Measurements from ENCODE around the gene PACRG. TPM values are rescaled to one million over a fixed set of nuclear protein-coding genes. Genes with fewer than 3 reads are reported as not detected.
A peak's percentile ranks its signal among the peaks of the same experiment; 100 is the strongest.

The PACRG gene
- total RNA-seq, 4 donors from 2014 or later, result 0.95 to 1.3 TPM; not detected in 2

- Histone ChIP-seq H3K27ac (no peak overlapping the region), H3K4me3 (no peak overlapping the region), H3K27me3 (no peaks in the 10 kb centered on the region), H3K36me3 (no peaks in the 10 kb centered on the region), H3K9me3 (no peaks in the 10 kb centered on the region), H3K4me1 (peaks cover 0 to 9% (median 0%) of the 10 kb centered on the region in 3 donors)
- TF ChIP-seq CTCF (IDR thresholded peaks at IDR 0.05) (no peak), POLR2A (IDR thresholded peaks at IDR 0.05) (no peak)
- intact Hi-C loops (cut with DNase I), result no loop called here
- WGBS, 2 donors, result 86 to 90% methylated on average over 3 to 10 of the region's 11 CpGs
- DNase-seq, result no peak
Measured at GRCh38 chr6:163177892-163178420, 450.2 kb downstream of the PACRG start.

- no peak overlapping the region for H3K27ac ChIP-seq
- 70 to 85% methylated on average over 6 to 9 of the region's 9 CpGs for WGBS, 2 donors
- H3K4me3 ChIP-seq, result no peak overlapping the region
- no peak for DNase-seq
- intact Hi-C loops (cut with DNase I), result no loop called here
- H3K4me1 ChIP-seq, result peaks cover 0 to 9% (median 0%) of the 10 kb centered on the region in 3 donors
- H3K27me3 ChIP-seq, result no peaks in the 10 kb centered on the region
- TF ChIP-seq POLR2A (IDR thresholded peaks at IDR 0.05), result no peak
- TF ChIP-seq CTCF (IDR thresholded peaks at IDR 0.05), result no peak
- H3K9me3 ChIP-seq, result no peaks in the 10 kb centered on the region
- H3K36me3 ChIP-seq, result no peaks in the 10 kb centered on the region
Measured at GRCh38 chr6:163179061-163179460, 451.3 kb downstream of the PACRG start.

- intact Hi-C loops (cut with DNase I), result no loop called here
- WGBS, 2 donors, result 80 to 81% methylated on average over 6 to 7 of the region's 7 CpGs
- Histone ChIP-seq H3K36me3 (no peaks in the 10 kb centered on the region), H3K4me3 (no peak overlapping the region), H3K4me1 (peaks cover 0 to 9% (median 0%) of the 10 kb centered on the region in 3 donors), H3K27me3 (no peaks in the 10 kb centered on the region), H3K9me3 (no peaks in the 10 kb centered on the region), H3K27ac (no peak overlapping the region)
- no peak for DNase-seq
- TF ChIP-seq POLR2A (IDR thresholded peaks at IDR 0.05), result no peak
- TF ChIP-seq CTCF (IDR thresholded peaks at IDR 0.05), result no peak
Measured at GRCh38 chr6:163179721-163180120, 451.9 kb downstream of the PACRG start.

GRCh38 chr6:163180874-163181541, 453.2 kb downstream of the PACRG start:
- Histone ChIP-seq H3K4me3 (no peak overlapping the region), H3K27ac (no peak overlapping the region), H3K27me3 (no peaks in the 10 kb centered on the region), H3K36me3 (no peaks in the 10 kb centered on the region), H3K9me3 (no peaks in the 10 kb centered on the region), H3K4me1 (peaks cover 0 to 9% (median 0%) of the 10 kb centered on the region in 3 donors)
- 43 to 46% methylated on average over 12 to 17 of the region's 17 CpGs for WGBS, 2 donors
- TF ChIP-seq POLR2A (IDR thresholded peaks at IDR 0.05), result no peak
- peak in 5 of 6 experiments; percentile 25 to 71 (median 50) for TF ChIP-seq CTCF (IDR thresholded peaks at IDR 0.05)
- intact Hi-C loops (cut with DNase I), result no loop called here
- DNase-seq, result no peak

- no peaks in the 10 kb centered on the region for H3K36me3 ChIP-seq
- peaks cover 0 to 9% (median 0%) of the 10 kb centered on the region in 3 donors for H3K4me1 ChIP-seq
- TF ChIP-seq POLR2A (IDR thresholded peaks at IDR 0.05) (no peak), CTCF (IDR thresholded peaks at IDR 0.05) (no peak)
- no peak for DNase-seq
- H3K27ac ChIP-seq, result no peak overlapping the region
- H3K4me3 ChIP-seq, result no peak overlapping the region
- intact Hi-C loops (cut with DNase I), result no loop called here
- WGBS, 2 donors, result 76 to 85% methylated on average over 16 of the region's 16 CpGs
- H3K9me3 ChIP-seq, result no peaks in the 10 kb centered on the region
- H3K27me3 ChIP-seq, result no peaks in the 10 kb centered on the region
Measured at GRCh38 chr6:163181666-163182180, 453.9 kb downstream of the PACRG start.
